Astrocyte of the hippocampus (primary cell): ENCODE measurements around the gene LY6G5C.

ENCODE experiments used
- DNase-seq: peaks from one replicate; pipeline ENCODE4 v3.0.0; 2011; ENCODE audit warnings: low read depth, low spot score

LY6G5C gene, protein sequence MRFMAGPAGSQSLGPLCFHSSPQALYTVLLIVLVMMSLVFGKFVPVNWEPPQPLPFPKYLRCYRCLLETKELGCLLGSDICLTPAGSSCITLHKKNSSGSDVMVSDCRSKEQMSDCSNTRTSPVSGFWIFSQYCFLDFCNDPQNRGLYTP

DNA sequence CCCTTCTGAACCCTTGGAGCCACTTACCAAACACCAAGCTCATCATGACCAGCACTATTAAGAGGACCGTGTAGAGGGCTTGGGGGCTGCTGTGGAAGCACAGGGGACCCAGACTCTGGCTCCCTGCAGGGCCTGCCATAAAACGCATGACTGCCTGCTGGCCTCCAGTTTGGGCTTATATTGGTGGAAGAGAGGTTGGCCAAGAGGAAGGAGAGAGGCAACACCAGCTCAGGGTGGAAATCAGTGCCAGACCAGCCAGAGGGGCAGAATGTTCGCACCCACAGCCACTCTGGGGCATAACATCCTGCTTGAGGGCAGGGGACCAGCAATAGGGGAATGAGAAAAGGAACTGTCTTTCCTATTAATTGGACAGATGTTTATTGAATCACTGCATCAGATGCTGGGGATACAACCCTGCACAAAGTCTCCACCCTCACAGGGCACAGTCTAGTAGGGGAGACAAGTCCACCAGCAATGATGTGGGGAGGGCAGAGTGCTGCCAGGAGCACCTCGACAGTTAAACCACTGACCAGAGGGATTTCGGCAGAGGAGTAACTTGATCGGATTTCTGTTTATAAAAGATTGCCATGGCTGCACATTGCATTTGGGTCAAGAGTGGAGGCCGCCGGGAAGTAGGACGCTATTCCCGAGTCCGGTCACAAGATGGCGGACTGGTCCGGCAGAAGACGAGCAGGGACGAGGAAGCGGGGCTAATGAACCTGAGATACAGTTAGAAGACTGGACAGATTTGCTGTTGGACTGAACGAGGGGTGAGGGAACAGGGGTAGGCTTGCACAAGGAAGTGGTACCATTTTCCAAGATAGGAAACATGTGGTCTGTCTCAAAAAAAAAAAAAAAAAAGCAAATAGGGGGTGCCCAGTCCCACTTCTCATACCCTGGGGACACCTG is at the start of gene LY6G5C:
Gene LY6G5C (minus strand): TSS at position 842 of the 909 bp plus-strand sequence. CDS start 694 bp downstream, at position 148.
- peak; percentile 93 for DNase-seq

DNA sequence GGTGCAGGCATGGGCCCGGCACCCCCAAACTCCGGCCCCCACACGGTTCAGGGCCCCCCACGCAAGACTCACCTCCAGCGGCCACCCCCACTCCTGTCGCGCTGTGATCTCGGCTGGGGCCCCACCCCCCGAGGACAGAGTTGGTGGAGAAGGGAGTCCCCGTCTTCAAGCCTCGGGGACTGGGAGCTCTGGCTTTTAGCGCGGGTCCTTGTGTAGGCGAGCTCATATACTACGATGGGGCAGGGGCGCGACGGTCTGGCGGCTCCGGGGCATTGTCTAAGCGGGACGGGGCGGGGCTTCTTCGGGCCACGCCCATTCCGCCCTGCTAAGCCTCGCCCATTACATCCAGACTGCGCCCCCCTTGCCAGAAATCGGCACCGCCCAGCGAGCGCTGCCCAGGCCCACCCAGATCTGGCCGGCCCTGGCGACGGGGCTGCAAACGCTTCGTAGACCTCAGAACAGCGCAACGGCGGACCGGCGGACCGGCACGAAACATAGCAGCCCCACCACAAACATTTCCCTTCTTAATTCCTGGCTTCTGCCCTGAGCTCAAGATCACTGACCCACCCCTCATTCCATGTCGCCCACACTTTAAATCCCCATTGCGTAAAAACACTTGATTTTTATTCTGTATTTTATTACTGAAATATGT is 49.2 kb upstream of the LY6G5C start:
- peak; percentile 97 for DNase-seq

DNA sequence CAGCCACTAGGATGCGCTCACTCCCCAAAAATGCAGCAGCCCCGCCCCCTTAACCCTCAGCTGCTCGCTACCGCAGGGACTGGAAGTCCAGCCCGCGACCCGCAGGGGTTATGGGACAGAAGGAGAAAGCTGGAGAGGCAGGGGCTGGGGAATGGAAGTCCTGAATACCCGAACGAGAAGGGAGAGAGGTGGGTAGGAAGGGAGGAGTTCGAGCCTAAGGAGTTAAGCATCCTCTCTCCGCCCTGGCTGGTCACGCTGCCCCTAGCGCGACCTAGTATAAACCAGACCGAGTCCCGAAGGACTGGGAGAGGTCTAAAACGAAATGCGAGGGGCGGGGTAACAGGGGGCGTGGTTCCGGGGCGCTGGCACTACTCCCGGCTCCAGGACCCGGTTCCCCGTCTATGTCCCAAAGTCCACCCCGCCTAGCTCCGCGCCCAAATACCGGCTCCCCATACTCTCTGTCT is 48.7 kb upstream of the LY6G5C start:
- DNase-seq = peak; percentile 93

DNA sequence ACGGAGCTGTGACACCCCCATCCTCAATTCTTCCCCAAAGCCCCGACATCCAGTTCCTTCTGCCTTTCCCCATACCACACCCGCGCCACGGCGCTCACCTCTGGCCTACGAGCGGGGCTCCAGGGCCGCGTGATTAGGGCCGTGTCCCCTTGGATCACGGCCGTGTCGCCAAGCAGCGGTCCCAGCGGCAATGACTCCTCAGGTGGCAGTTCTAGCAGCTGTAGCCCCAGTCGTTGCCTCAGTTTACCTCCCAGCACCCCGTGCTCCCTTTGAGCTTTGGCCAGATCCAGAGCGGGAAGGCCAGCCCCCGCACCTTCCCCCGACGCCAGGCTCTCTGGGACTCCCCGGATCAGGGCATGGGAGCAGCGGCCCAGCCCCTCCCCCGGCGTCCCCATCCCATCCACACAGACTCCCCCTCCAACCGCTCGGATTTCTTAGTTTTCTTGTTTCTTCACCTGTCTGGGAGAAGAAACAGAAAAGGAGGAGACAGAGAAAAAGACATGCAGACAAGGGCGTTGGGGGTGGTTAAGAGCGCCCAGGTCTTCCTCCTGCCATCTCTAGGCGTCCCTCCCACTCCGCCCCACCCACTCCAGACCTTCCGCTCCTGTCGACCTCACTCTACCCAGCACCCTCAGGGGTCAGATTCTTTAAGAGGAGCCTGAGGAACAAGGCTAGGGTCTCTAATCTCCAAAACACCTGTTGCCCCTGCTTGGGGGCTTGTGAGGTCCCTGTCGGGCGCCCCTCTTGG is 48.1 kb upstream of the LY6G5C start, which contains the start of gene DDAH2:
Gene DDAH2 (minus strand): TSS at position 533 of the 748 bp plus-strand sequence. CDS start 138 bp downstream, at position 395.
- no peak for DNase-seq

DNA sequence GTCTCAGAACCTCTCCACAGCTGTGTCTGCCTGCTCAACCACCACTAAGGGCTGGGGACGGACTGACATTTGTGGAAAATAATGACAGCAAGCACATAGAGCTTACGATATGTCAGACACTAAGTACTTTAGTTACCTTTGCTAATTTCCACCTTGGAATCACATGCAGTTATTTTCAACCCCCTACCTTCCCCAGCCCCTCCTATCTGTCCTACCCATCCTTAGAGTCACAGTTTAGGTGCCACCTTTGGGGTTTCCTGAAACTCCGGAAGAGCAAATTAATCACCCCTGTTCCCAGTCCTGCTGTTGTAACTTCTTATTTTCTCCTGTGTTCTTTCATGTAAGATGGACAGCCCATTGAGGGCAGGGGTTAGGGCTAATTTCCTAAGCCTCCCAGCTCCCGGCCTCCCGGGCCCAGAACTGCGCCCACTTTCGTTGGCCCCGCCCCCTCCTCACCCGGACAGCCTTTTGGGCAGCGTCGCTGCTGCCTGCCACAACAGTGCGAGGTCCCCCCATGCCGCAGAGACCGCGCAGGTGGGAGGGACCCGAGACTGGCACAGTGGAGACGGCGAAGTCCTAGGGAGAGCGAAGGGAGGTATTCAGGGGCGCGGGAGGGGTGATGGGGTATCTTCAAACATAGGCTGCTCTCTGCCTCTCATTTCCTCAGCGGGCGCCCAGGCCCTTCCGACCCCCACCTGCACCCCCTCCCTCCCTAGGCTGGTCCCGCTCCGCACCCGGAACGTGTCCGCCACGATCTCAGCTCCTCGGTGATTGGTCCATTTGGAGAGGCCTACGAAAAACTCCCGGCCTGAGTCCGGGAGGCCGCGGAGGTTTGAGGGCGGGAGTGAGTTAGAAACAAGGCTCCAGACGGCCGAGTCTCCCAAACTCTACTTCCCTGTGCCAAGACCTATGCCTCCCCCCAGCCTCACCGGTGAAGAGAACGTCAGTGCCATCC is 47.1 kb upstream of the LY6G5C start:
- no peak for DNase-seq

DNA sequence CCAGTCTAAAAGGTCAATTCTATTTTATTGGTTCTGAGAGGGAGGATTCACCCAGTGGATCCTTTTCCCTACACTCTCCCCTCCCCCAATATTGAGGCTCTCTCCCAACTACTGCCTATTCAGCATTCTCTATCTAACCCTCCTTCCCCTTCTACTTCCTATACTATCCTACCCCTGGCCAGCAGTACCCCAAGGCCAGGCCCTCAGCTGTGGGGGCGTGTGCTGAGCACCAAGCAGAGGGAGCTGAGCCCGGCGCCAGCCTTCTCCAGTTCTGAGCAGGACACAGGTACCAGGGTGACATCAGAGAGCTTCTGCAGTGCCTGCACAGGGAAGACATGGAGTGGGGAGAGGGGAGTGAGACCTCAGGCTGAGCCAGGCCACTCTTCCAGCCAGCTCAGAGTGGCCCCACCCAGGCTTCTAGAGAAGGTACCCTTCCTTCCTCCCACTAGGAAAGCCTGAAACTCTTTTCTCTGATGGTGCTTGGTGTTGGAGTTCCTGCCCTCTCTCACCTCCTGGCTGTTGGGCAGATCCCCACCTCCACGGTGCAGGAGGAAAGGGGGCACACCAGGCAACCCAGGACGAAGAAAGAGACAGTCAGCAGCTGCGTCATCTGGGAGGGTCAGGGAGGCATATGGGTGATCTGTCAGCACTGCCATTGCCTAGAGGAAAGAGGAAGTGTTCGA is 46.3 kb upstream of the LY6G5C start:
- DNase-seq = no peak

DNA sequence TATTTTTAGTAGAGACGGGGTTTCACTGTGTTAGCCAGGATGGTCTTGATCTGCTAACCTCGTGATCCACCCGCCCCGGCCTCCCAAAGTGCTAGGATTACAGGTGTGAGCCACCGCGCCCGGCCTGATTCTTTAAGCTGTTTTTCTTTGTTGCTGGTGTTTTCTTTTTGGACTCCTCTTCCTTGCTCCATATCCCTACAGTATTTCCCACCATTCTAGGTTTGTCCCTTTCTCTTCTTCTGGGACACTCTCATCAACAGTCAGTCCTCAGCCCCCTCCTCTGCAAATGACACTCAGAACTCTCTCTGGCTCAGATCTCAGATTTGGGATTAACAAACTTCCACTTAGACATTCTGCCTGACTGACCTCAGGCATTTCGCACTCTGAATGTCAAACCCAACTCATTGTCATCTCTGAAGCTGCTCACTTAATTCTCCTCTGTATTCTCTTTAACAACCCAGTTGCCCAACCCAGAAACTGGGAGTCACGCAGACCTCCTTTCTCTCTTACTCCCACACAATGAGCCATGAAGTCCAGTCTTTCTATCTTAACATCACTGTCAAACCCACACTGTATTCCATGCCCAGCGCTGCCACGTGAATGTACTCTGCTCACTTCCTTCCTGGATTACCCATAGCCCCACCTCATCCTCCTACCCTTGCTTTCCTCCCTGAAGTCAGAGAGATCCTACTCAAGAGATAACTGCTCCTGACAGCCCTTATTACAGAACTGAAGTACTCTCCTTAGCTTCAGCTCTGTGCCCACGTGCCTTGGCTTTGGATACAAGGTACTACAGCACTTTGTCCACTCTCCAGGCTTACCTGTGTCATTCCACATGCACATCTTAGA is 44.9 kb upstream of the LY6G5C start:
- no peak for DNase-seq

DNA sequence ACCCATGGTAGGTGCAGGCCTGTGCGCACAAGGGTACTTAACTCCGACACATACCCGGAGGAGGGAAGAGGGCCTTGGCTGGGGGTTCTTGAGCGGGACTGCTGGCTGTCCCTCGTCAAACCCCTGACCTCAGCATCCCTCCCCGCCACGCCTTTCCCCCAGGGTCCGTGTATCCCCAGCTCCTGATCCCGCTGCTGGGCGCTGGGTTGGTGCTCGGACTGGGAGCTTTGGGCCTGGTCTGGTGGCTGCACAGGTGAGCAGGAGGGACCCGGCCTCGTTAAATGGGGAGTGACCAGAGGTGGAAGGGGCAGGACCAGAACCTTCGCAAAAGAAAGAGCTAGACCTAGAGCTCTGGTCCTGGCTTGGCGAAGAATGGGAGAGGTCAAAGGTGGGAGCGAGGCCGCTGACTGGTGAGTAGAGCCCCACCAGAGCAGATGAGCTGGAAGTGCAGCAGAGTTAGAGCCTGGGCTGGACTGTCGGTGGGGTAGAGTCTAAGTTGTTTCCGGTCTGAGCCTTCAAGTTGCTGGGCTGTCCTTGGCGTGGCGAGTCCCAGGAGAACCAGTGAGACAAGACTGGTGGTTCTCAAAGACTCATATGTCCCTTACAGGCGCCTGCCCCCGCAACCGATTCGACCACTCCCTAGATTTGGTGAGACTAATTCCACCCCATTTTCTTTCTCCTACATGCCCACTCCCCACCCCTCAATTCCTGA is 43.3 kb upstream of the LY6G5C start:
- no peak for DNase-seq

DNA sequence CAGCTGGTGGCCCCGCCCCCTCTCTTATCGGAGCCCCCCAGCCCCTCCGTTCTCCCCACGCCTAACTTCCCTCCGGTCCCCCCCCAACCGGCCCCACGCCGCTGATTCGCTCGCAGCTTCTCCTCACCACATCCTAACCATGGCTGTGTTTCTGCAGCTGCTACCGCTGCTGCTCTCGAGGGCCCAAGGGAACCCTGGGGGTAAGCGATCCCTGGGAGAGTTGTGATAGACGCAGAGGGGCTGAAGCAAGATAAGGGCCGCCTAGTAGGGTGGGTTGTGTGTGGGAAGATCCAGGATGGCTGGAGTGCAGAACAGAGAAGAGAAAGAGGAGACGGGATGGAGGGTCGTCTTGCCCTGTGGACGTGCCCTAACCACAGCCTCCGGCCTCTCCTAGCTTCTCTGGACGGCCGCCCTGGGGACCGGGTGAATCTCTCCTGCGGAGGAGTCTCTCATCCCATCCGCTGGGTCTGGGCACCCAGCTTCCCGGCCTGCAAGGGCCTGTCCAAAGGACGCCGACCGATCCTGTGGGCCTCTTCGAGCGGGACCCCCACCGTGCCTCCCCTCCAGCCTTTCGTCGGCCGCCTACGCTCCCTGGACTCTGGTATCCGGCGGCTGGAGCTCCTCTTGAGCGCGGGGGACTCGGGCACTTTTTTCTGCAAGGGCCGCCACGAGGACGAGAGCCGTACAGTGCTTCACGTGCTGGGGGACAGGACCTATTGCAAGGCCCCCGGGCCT is 42.5 kb upstream of the LY6G5C start, which contains the start of gene MPIG6B:
Gene MPIG6B (plus strand): TSS at position 129 of the 735 bp plus-strand sequence. CDS start 11 bp downstream, at position 140.
- DNase-seq = no peak

DNA sequence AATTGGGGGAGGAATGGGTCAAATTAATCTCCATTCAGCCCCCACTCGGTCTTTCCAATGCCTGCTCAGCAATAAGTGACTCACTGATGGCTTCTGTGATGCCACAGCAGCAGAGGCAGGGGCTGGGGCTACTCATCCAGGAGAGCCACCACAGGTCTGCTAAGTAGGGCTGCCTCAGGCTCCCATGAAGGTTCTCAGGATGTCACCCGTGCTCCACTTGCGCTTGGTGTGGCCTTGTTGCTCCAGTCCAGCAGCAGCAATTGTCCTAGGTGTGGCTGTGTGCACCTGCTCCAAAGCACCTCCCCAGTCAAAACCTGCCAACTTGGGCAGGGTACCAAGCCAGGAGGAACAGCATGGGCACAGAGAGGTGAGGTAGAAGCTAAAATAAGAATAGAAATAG is 41.3 kb upstream of the LY6G5C start:
- no peak for DNase-seq

DNA sequence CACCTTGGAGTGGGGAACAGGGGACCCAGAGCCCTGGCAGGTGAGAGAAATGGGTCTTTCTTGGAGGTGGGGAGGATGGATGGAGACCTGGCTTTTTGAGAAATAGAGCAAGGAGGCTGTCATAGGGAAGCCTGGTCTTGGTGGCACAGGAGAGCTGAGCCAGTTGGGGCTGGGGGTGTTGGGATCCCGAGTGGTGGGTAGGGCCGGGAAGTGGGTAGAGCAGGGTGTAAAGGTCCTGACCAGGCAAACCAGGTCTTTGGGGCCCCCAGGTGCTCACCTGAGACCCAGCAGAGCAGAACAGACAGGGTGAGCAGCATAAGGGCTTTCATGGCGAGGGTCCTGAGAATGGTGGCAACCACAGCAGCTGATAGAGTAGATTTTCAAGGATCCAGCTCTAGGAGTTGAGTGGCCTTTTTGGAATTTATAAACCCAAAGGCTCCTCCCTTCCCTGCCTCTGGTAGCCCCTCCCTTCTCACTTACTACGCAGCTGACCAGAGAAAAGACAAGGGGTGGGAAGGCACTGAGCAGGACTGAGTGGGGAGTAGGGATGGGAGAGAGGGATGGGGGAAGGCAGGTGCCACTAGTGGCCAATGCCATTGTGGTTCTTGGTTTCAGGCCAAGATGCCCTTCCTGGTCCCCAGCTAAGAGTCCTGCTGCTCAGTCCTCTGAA is 40.6 kb upstream of the LY6G5C start, which contains the start of gene LY6G6C:
Gene LY6G6C (minus strand): TSS at position 396 of the 670 bp plus-strand sequence. CDS start 67 bp downstream, at position 329.
- no peak for DNase-seq

DNA sequence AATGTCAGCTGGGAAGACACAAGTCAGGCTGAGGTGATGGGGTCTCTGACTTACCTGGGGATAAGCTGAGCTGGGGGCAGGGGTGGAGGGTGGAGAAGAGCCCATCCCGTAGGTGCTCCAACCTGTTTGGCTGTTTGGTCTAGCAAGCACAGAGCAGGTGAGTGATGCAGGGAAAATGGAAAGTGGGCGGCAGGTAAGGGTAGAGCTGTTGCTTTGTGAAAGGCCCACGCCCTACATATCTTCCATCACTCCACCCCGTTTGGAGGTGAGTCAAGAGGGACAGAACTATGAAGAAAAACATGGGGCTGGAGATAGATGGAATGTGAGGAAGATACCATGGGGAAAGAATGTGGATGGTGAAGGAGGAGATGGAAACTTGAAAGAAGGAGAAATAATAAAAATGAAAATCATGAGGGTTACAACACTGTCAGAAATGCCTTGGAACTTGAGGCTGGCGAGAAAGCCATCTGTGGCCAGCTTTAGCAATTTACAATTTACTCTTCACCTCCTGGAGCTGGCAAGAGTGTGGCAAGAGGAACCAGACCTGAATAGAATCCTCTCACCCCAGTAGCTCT is 39.4 kb upstream of the LY6G5C start:
- DNase-seq = no peak

DNA sequence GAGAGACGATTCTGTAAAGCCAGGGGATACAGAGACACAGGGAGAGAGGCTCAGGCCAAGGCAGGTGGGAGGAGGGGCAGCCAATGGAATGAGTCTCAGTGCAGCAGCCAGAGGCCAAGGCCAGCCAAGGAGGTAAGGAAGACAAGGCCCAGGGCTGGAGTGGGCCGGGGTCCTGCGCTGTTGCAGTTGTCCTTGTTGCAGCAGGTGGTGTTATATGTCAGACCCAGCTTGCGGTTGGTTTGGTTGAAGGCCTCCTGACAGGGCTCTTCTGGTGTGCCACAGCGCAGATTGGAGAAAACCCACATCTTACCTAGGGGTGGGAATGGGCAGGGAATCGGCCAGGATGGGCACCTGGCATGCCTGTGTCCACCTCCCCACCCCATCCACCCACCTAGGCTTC is 38.1 kb upstream of the LY6G5C start:
- DNase-seq = no peak

DNA sequence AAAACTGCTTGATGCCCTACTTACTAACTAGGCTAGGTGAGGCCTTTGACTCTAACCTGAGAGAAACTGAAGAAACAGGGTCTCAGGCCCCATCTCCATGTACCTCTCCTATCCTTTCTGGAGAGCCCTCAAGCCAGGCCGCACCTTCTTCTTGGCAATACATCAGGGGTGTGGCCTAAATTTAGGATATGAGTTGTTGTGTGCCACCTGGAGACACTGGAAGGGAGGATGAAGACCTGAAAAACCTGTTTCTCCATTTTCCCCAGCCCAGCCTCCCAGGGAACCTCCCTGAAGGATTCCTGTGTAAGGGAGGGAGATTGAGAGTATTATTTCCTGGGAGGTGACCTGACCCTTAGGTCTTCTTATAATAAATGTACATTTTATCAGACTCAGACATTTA is 37.4 kb upstream of the LY6G5C start:
- no peak for DNase-seq

DNA sequence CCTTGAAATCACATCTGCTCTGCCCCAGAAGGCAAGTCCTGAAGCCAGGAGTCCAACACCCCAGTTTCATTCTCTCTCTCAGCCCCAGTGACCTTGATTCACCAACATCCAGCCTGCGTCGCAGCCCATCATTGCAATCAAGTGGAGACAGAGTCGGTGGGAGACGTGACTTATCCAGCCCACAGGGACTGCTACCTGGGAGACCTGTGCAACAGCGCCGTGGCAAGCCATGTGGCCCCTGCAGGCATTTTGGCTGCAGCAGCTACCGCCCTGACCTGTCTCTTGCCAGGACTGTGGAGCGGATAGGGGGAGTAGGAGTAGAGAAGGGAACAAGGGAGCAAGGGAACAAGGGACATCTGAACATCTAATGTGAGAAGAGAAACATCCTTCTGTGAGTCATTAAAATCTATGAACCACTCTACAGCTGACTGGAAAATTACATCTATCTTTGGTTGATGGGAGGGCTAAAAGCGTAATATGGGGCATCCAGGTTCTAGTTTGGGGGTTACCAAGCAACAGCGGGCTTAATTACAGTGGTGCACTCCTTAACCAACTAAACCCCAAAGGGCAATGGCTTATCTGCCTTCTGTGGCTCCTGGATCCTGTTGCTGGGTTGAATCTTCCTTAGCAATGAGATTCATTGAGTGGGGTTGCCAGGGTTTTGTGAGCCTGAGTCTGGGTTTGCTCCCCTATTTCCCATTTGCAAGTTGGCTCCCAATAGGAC is 36.8 kb upstream of the LY6G5C start:
- DNase-seq = no peak
